ENCODE data around the gene TXNRD1. TPM values are rescaled to one million over a fixed set of nuclear protein-coding genes. Genes with fewer than 3 reads are reported as not detected.

TXNRD1 gene
- total and polyA plus RNA-seq, 4 donors: 23.6 to 70.8 (median 55.7) TPM

- 93% methylated on average over 5 of the region's 5 CpGs for WGBS
- no peak overlapping the region for H3K4me3 ChIP-seq (ENCODE audit: low read depth in 1 of 3, low read length in 3 of 3)
These were observed 47.0 kb upstream of the TXNRD1 start for GRCh38 chr12:104168596-104168995.

GRCh38 chr12:104171785-104172569 is 43.6 kb upstream of the TXNRD1 start:
- H3K27ac ChIP-seq (ENCODE audit: low read depth in 1 of 2, low read length in 2 of 2): no peak overlapping the region
- TF ChIP-seq RXRA (IDR thresholded peaks at IDR 0.05) (no peak), RAD21 (IDR thresholded peaks at IDR 0.05) (no peak), FOXA2 (IDR thresholded peaks at IDR 0.05) (no peak), FOXA1 (IDR thresholded peaks at IDR 0.05) (no peak), TAF1 (conservative IDR thresholded peaks at IDR 0.05) (no peak), NR2F2 (IDR thresholded peaks at IDR 0.05) (no peak), SP1 (IDR thresholded peaks at IDR 0.05) (no peak), REST (IDR thresholded peaks at IDR 0.05) (no peak), HNF4A (conservative IDR thresholded peaks at IDR 0.05) (no peak), HNF4G (IDR thresholded peaks at IDR 0.05) (no peak), GABPA (IDR thresholded peaks at IDR 0.05 in 1 of 2, conservative IDR thresholded peaks at IDR 0.05 in 1 of 2) (no peak), EGR1 (IDR thresholded peaks at IDR 0.05; ENCODE audit: low read depth in 2 of 2) (no peak), ATF3 (IDR thresholded peaks at IDR 0.05) (no peak), ZBTB33 (IDR thresholded peaks at IDR 0.05) (no peak), MAX (IDR thresholded peaks at IDR 0.05) (no peak), YY1 (IDR thresholded peaks at IDR 0.05) (no peak), JUND (IDR thresholded peaks at IDR 0.05) (no peak)
- TF ChIP-seq, protein P1, sequence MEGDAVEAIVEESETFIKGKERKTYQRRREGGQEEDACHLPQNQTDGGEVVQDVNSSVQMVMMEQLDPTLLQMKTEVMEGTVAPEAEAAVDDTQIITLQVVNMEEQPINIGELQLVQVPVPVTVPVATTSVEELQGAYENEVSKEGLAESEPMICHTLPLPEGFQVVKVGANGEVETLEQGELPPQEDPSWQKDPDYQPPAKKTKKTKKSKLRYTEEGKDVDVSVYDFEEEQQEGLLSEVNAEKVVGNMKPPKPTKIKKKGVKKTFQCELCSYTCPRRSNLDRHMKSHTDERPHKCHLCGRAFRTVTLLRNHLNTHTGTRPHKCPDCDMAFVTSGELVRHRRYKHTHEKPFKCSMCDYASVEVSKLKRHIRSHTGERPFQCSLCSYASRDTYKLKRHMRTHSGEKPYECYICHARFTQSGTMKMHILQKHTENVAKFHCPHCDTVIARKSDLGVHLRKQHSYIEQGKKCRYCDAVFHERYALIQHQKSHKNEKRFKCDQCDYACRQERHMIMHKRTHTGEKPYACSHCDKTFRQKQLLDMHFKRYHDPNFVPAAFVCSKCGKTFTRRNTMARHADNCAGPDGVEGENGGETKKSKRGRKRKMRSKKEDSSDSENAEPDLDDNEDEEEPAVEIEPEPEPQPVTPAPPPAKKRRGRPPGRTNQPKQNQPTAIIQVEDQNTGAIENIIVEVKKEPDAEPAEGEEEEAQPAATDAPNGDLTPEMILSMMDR (IDR thresholded peaks at IDR 0.05; ENCODE audit: low read depth, low read length, missing input control): no peak
- no peak overlapping the region for H3K4me3 ChIP-seq (ENCODE audit: low read depth in 1 of 3, low read length in 3 of 3)
- WGBS: 79% methylated on average over 28 of the region's 28 CpGs
- no peaks in the 10 kb centered on the region for H3K4me1 ChIP-seq (ENCODE audit: control insufficient read depth in 4 of 4, insufficient read depth in 4 of 4, low read length in 3 of 4)
- DNase-seq (ENCODE audit: low spot score): no peak
- no peak overlapping the region for H3K9ac ChIP-seq (ENCODE audit: low read depth in 1 of 2, low read length in 2 of 2)
- H3K36me3 ChIP-seq (ENCODE audit: control insufficient read depth in 4 of 4, insufficient read depth in 3 of 4, low read depth in 1 of 4, low read length in 3 of 4): no peaks in the 10 kb centered on the region
- H3K9me3 ChIP-seq (ENCODE audit: control insufficient read depth in 4 of 4, low read length in 3 of 4): no peaks in the 10 kb centered on the region
- no peaks in the 10 kb centered on the region for H3K27me3 ChIP-seq (ENCODE audit: control insufficient read depth in 4 of 4, insufficient read depth in 4 of 4, low read length in 3 of 4)

More at GRCh38 chr12:104168596-104168995, 47.0 kb upstream of the TXNRD1 start:
- no peaks in the 10 kb centered on the region for H3K4me1 ChIP-seq (ENCODE audit: control insufficient read depth in 4 of 4, insufficient read depth in 4 of 4, low read length in 3 of 4)
- no peak for TF ChIP-seq ATF3 (IDR thresholded peaks at IDR 0.05)
- no peak overlapping the region for H3K9ac ChIP-seq (ENCODE audit: low read depth in 1 of 2, low read length in 2 of 2)
- no peaks in the 10 kb centered on the region for H3K9me3 ChIP-seq (ENCODE audit: control insufficient read depth in 4 of 4, low read length in 3 of 4)
- H3K27me3 ChIP-seq (ENCODE audit: control insufficient read depth in 4 of 4, insufficient read depth in 4 of 4, low read length in 3 of 4): no peaks in the 10 kb centered on the region
- DNase-seq (ENCODE audit: low spot score): no peak
- no peaks in the 10 kb centered on the region for H3K36me3 ChIP-seq (ENCODE audit: control insufficient read depth in 4 of 4, insufficient read depth in 3 of 4, low read depth in 1 of 4, low read length in 3 of 4)
- H3K27ac ChIP-seq (ENCODE audit: low read depth in 1 of 2, low read length in 2 of 2): no peak overlapping the region
